Mesothelial cell of epicardium (in vitro differentiated cells): ENCODE results near the gene PHF2. TPM values are rescaled to one million over a fixed set of nuclear protein-coding genes. Genes with fewer than 3 reads are reported as not detected.
A peak's percentile ranks its signal among the peaks of the same experiment; 100 is the strongest.

ENCODE experiments used
- DNase-seq, 2 experiments: peaks; one replicate each; pipeline ENCODE4 v3.0.0; 2021; ENCODE audit warnings: low spot score in 2 of 2; ENCODE audit not compliant: unreplicated experiment in 2 of 2
- H3K27ac Mint-ChIP-seq: 2 replicates; pipeline ENCODE4 v1.8.0; 2021; ENCODE audit warnings: mixed read lengths
- H3K27me3 Mint-ChIP-seq: 2 replicates; pipeline ENCODE4 v1.8.0; 2021; ENCODE audit warnings: low read depth, mixed read lengths
- H3K36me3 Mint-ChIP-seq: 2 replicates; pipeline ENCODE4 v1.8.0; 2021; ENCODE audit warnings: mixed read lengths
- H3K4me1 Mint-ChIP-seq: 2 replicates; pipeline ENCODE4 v1.8.0; 2021; ENCODE audit warnings: mixed read lengths
- H3K4me3 Mint-ChIP-seq: 2 replicates; pipeline ENCODE4 v1.8.0; 2021; ENCODE audit warnings: mild to moderate bottlenecking, moderate library complexity, mixed read lengths
- H3K9me3 Mint-ChIP-seq: 2 replicates; pipeline ENCODE4 v1.8.0; 2021; ENCODE audit warnings: mixed read lengths
- CTCF ChIP-seq: fragments of 200-600 bp; sonication (generic); IDR thresholded peaks from one replicate; pipeline ENCODE4 v1.5.0; 2021; ENCODE audit warnings: antibody characterized with exemption; ENCODE audit not compliant: unreplicated experiment
- total RNA-seq: library from RNA; stranded (reverse); gene quantifications from 3 replicates; pipeline ENCODE4 v1.2.1, GENCODE V29; 2021

Gene PHF2
- total RNA-seq, 1 donor from 2014 or later = 37.6 TPM

- no peak for DNase-seq
- H3K36me3 Mint-ChIP-seq = peaks cover 36% of the 10 kb centered on the region
Measured at GRCh38 chr9:93558503-93558902, 17.9 kb upstream of the PHF2 start.

GRCh38 chr9:93560991-93561390, 15.4 kb upstream of the PHF2 start:
- Mint-ChIP-seq H3K27ac (no peak overlapping the region), H3K4me1 (peaks cover 2% of the 10 kb centered on the region), H3K4me3 (no peak overlapping the region), H3K9me3 (no peaks in the 10 kb centered on the region), H3K27me3 (no peaks in the 10 kb centered on the region), H3K36me3 (peaks cover 45% of the 10 kb centered on the region)
- no peak for DNase-seq
- TF ChIP-seq CTCF = no peak

More at GRCh38 chr9:93558503-93558902, 17.9 kb upstream of the PHF2 start:
- Mint-ChIP-seq H3K4me3 (no peak overlapping the region), H3K27me3 (no peaks in the 10 kb centered on the region), H3K27ac (no peak overlapping the region), H3K4me1 (peaks cover 21% of the 10 kb centered on the region), H3K9me3 (no peaks in the 10 kb centered on the region)
- no peak for TF ChIP-seq CTCF

- no peak overlapping the region for H3K4me3 Mint-ChIP-seq
- H3K4me1 Mint-ChIP-seq = peaks cover 3% of the 10 kb centered on the region
- no peak for DNase-seq
- peaks cover 37% of the 10 kb centered on the region for H3K36me3 Mint-ChIP-seq
- no peaks in the 10 kb centered on the region for H3K27me3 Mint-ChIP-seq
- no peak overlapping the region for H3K27ac Mint-ChIP-seq
- no peaks in the 10 kb centered on the region for H3K9me3 Mint-ChIP-seq
- no peak for TF ChIP-seq CTCF
Measured at GRCh38 chr9:93562157-93562556, 14.2 kb upstream of the PHF2 start.

GRCh38 chr9:93565089-93565488, 11.3 kb upstream of the PHF2 start:
- no peaks in the 10 kb centered on the region for H3K27me3 Mint-ChIP-seq
- peaks cover 23% of the 10 kb centered on the region for H3K36me3 Mint-ChIP-seq
- no peak for DNase-seq
- no peak overlapping the region for H3K4me3 Mint-ChIP-seq
- no peaks in the 10 kb centered on the region for H3K9me3 Mint-ChIP-seq
- no peak overlapping the region for H3K27ac Mint-ChIP-seq
- peaks cover 10% of the 10 kb centered on the region for H3K4me1 Mint-ChIP-seq
- TF ChIP-seq CTCF = no peak

GRCh38 chr9:93566408-93567270, 9.7 kb upstream of the PHF2 start:
- peak; percentile 95 for TF ChIP-seq CTCF
- peak overlapping the region; percentile 96 for H3K27ac Mint-ChIP-seq
- H3K9me3 Mint-ChIP-seq = peaks cover 13% of the 10 kb centered on the region
- peaks cover 32% of the 10 kb centered on the region for H3K36me3 Mint-ChIP-seq
- no peaks in the 10 kb centered on the region for H3K27me3 Mint-ChIP-seq
- DNase-seq = peak; percentile 99 to 100
- peak overlapping the region; percentile 72 for H3K4me3 Mint-ChIP-seq
- H3K4me1 Mint-ChIP-seq = peaks cover 10% of the 10 kb centered on the region
